ENCODE results near the gene ALG1.

DNA sequence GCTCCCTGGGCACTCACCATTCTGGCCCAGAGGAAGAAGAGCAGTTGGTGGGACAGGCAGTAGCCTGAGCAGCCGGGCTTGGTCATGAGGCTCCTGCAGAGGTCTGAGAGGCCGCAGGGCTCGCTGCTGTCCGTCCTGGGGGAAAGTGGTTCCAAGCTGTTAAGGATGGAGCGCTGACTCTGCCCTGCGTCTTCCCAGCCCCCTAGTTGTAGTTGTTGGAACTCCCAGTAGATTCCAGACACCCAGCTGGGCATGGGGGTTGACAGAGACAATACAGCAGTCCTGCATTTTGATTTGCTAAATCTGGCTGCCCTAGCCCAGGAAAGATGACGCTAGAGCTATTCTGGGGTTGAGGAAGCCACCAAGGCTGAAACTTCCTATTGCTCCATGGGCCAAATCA lies 13.2 kb upstream of the ALG1 start:
- TF ChIP-seq, protein P1, sequence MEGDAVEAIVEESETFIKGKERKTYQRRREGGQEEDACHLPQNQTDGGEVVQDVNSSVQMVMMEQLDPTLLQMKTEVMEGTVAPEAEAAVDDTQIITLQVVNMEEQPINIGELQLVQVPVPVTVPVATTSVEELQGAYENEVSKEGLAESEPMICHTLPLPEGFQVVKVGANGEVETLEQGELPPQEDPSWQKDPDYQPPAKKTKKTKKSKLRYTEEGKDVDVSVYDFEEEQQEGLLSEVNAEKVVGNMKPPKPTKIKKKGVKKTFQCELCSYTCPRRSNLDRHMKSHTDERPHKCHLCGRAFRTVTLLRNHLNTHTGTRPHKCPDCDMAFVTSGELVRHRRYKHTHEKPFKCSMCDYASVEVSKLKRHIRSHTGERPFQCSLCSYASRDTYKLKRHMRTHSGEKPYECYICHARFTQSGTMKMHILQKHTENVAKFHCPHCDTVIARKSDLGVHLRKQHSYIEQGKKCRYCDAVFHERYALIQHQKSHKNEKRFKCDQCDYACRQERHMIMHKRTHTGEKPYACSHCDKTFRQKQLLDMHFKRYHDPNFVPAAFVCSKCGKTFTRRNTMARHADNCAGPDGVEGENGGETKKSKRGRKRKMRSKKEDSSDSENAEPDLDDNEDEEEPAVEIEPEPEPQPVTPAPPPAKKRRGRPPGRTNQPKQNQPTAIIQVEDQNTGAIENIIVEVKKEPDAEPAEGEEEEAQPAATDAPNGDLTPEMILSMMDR (IDR thresholded peaks at IDR 0.05; ENCODE audit: insufficient read depth, low read length) = no peak
- no peak for TF ChIP-seq POLR2AphosphoS5 (IDR thresholded peaks at IDR 0.05; ENCODE audit: low read depth)

Measured in HL-60 (cell line).